Mammary microvascular endothelial cell (primary cell): Measurements from ENCODE around the gene ELF4. TPM values are rescaled to one million over a fixed set of nuclear protein-coding genes. Genes with fewer than 3 reads are reported as not detected.

ENCODE experiments used
- total RNA-seq: library from RNA; depleted of rRNA; stranded (reverse); fragments of >200 nt; gene quantifications from 2 replicates; pipeline ENCODE4 v1.2.3, GENCODE V29; 2015

Gene ELF4
- 19.5 and 27.1 TPM in 2 replicates for total RNA-seq

DNA sequence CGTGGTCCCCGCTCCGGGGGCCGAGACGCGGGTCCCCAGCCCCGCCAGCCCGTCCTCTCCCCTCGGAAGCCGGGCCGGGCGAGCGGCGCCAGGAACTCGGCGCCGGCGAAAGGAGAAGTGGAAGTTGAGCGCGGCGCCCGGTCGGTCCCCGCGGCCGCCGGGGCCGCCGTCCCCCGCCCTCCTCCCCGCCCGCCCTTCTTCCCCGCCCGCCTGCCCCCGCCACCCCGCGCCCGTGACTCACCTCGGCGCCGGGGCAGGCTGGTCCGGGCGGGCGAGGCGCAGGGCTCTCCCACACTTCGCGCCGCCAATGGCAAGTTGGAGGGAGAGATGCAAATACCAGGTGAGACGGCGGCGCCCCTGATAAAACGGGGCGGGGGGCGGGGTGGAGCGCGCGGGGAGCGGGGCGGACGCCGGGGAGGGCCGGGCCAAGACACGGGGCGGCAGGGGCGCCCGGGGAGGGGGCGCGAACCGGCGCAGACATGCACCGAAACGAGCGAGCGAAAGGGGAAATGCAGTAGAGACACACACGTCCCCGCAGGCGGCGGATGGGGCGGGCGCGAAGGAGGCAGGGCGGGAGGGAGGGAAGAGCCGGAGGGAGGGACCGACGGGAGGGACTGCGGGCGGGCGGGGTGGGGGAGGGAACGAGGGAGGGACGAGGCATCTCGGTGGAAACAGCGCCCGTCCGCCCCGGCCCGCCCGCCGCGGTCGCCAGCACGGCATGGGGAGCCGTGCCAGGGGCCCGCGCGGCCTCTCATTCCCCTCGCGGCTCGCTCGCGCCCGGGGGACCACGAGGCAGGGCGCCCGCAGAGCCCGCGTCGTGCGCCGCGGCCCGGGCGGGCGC is at the start of gene ELF4:
Gene ELF4, minus strand, starts transcription at position 119 of the 841 bp plus-strand sequence. CDS start 29,167 bp downstream, outside the sequence.

Other genes with a start within 250 kb of the ELF4 start
- 14.9 and 18.6 TPM in 2 replicates for gene UTP14A, start 204.3 kb downstream of the ELF4 start, total RNA-seq
- gene BCORL1, start 127.9 kb downstream of the ELF4 start, total RNA-seq: 1.5 and 2.5 TPM in 2 replicates
- gene AIFM1, start 55.3 kb upstream of the ELF4 start, total RNA-seq: 17.3 and 21.3 TPM in 2 replicates
- 0.13 and 0.49 TPM in 2 replicates for gene RAB33A, start 61.5 kb upstream of the ELF4 start, total RNA-seq
- 4.8 and 5.9 TPM in 2 replicates for gene ZNF280C, start 158.4 kb upstream of the ELF4 start, total RNA-seq
- 5.0 and 6.5 TPM in 2 replicates for gene SLC25A14, start 229.4 kb upstream of the ELF4 start, total RNA-seq